AG08395 (cell line): Measurements from ENCODE around the gene TEX51.

Experiments
- DNase-seq: peaks from one replicate; pipeline ENCODE4 v3.0.0; 2012; ENCODE audit warnings: mixed read lengths, low spot score

The TEX51 gene

DNA sequence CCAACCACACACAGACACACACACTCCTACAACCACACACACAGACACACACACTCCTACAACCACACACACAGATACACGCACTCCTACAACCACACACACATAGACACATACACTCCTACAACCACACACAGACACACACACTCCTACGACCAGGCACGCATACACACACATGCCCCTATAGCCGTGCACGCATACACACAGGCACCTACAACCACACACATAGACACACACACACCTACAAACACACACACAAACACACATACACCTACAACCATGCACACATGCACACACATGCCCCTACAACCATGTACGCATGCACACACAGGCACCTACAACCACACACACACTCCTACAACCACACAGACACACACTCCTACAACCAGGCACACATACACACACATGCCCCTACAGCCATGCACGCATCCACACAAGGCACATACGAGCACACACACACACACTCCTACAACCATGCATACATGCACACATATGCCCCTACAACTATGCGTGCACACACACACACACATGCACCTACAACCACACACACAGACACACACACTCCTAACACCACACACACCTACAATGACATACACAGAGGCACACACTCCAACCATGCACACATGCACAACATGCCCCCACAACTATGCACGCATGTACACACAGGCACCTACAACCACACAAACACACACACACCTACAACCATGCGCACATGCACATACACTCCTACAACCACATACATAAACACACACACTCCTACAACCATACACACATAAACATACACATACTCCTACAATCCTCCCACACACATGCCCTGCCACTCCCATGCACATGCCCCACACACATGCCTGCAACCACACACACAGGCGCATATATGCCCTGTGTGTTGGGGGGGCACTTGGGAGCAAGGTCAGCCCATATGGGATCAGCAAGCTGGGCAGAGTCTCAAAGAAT lies 19.1 kb upstream of the TEX51 start:
- no peak for DNase-seq

DNA sequence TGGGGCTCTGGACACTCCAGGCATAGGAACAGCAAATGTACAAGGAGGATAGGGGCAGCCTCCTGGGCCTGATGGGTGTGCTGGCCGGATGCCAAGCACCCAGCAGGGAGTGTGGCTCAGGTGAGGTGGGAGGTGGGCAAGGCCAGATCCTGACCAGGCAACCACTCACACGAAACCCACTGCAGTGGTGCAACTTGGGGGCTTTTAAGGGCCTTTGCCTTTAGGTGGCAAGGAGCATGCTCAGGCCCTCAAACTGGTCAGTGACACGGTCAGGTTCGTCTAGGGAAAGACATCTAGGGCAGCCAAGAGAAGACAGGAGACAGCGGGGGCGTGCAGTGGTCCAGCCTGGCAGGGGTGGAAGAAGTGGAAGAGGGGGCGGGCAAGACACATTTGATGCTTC lies 18.4 kb upstream of the TEX51 start:
- no peak for DNase-seq

DNA sequence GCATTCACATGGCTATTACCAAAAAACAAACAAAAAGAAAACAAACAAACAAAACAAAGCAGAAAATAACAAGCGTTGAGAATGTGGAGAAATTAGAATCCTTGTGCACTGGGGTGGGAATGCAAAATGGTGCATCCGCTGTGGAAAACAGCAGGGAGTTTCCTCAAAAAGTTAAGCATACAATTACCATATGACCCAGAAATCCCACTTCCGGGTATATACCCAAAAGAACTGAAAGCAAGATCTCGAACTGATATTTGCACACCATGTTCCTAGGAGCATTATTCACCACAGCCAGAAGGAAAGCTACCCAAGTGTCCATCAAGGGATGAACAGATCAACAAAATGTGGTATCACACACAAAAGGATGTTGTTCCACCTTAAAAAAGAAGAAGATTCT lies 17.9 kb upstream of the TEX51 start:
- no peak for DNase-seq

DNA sequence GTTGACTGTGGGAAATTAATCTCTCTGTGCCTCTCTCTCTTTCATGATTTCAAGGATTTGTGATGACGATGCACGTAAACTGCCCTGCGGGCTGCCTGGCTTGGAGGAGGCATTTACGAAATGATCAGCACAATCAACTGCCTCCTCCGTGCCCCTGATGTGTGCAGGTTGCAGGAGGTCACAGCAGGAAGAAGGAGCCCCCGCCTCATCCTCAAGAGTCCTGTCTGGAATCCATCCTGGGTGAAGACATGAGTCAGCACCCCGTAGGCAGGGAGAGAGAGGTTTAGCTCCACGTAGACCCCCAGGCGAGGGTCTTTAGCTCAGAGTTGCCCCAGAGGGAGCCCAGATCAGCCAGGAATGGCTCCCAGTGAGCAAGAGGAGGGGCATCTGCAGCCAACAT lies 17.1 kb upstream of the TEX51 start:
- no peak for DNase-seq

DNA sequence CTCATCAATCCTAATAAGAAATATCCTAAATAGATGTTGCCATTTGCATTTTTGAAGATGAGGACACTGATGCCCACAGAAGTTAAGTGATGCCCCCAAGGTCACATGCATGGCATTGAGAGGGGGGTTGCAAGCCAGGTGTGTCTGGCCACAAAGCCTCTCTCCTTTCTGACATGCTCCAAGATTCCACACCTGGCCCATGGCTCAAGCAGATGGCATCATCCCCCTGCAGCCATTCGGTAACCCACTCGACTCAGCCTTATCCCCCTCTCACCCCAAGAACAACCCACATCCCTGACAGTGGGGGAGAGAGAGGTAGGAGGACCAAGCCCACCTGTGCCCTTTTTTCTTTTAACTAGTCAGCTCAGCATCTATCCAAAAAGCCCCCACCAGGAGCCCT lies 16.5 kb upstream of the TEX51 start:
- DNase-seq = no peak

DNA sequence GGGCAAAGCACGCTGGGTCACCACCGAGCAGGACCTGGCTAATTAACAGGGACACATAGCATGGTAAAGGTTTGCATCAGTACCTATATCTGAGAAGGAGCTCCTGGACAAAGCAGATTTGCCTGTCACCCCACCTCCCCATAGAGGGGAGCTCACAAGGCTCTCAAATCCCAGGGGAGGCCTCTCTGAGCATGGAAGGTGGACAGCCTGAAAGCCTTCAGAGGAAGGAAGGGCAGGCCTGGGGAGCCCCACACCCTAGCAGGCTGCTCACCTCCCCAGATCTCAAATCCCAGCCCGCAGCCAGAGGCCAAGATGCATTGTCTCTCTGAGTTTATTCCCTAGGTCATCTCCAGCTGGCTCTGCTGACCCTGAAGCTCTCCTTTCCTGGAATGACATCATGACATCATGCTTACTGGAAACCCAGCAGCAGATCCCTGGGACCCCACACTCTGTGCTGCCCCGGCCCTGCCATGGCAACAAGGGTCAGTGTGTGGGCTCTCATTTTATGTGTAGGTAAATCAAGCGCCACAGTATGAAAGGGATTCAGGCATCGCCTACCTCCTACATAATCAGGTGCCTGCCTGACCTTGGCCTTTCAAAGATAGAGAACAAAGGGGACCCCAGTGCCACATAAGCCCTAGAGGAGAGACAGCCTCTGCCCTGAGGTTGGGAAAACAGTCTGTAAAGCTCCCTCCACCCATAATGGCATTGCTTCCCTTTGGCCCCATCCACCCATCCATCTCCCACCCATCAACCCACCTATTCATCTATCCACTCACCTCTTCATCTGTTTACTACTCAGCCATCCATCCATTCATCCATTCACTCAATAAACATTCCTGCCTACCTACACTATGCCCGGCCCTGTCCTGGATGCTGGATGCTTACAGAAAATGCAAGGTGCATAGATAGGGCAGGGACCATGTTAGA lies 15.7 kb upstream of the TEX51 start:
- DNase-seq = no peak

DNA sequence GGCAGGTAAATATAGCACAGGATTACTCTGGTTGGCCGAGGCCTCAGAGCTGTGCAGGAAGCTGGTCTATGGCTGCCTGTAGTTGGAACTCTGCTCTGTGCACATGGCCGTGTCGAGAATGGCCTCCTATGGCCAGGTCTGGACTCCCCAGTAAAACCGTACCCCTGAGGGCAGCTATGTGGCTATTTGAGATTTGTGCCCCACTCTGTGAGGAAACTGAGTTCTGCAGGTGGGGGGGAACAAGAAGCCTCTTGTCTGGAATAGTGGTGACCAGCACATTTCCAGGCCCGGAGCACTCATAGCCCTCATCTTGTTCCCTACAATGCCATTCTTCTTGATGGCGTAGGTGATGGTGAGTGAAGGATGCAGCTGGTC lies 15.0 kb upstream of the TEX51 start:
- DNase-seq = no peak

DNA sequence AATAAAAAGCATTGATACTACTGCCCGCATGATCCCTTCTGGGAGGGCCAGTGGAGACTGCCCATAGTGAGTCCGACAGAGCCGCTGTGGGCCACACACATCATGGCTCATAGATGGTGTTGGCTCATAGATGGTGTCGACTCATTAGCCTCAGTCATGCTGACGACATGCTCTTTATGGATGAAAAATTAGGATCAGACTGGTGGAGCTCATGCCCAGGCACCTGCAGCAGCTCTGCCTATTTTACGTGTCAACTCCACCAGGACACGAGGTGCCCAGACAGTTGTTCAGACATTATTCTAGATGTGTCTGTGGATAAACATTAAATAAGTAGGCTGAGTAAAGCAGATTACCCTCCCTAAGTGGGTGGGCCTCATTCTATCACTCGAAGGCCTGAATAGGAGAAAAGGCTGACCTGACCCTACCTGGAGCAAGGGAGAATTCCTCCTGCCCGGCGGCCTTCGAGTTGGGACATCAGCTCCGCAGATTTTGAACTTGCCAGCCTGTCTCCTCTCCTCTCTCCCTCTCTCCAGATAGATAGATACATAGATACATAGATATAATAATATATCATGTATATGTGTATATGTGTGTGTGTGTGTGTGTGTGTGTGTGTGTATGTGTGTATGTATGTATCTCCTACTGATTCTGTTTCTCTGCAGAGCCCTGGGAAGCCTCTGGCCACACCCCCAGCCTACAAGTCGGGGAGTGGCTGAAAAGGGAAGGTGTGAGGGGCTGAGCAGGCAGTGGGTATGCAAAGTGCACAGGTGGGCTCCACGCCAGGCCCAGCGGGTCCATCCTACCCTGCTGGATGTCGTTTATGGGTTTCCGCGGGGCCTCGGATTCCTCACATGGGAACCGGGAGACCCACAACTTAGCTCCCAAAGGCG lies 13.6 kb upstream of the TEX51 start:
- no peak for DNase-seq

DNA sequence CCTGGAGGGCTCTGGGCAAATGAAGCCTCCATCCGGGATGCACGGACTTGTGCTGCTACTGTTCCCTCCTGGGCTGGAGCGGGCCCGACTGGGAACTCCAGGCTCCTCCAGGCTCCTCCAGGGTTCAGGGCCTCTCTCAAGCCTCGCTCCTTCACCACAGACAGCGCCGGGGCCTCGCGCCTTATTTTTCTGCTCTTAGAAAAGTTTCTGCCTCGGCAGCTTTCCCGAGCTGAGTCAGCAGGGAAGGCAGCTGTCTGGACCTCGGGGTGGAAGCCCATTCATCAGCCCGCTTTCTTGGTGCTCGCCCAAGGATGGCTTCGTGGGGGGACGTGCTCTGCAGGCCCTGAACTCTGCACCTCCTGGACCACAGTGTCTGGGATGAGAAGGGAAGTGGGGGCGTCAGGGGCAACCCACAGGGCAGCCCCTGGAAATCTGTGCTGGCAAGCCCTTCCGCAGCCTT lies 12.9 kb upstream of the TEX51 start:
- peak; percentile 20 for DNase-seq

DNA sequence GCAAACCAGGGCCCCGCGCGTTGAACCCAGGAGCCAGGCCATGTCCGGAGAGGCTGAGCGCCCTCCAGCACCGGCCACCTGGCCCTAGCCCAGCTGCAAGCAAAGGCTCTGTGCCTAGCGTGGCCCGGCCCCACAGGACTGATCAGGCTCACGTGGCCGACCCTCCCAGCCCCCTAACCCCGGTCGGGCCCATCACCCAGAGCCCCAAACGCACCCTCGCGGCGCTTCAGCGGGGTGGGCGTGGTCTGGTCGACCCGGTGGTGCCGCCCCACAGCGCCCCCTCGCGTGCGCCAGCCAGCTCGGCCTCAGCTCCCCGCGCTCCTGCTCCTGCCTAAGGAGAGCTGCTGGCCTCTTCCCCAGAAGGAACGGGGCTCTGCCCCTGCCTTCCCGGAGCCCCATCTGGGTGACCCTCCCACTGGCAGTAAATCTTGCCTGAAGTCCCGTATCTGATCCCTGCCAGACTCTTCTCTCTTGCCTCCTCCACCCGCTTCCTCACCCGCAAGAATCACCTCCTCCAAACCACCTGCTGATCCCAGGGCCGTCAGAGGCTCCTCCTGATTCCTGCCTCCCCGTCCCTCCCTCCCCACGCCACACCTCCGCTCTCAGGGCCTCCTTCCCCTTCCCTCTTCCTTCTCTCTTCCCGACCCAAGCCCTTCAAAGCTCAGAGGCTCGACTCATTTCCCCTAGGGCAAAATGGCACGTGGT lies 12.3 kb upstream of the TEX51 start:
- DNase-seq = peak; percentile 59

DNA sequence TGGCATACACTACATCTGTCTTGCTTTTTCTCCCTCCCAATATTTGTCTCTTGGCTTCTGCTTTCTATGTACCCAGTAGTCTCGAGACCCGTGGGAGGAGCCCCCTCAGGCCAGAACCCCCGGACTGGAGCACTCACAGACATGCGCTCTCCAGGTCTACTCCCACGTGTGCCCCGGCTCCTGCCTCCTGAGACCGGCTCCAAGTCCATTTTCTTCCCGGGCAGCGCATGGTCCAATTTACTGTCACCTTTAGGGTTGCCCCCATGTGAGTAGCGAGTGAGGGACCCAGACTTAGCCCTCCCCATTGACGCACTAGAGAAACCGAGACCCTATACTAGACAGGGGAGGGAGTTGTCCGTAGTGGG lies 11.8 kb upstream of the TEX51 start:
- no peak for DNase-seq

DNA sequence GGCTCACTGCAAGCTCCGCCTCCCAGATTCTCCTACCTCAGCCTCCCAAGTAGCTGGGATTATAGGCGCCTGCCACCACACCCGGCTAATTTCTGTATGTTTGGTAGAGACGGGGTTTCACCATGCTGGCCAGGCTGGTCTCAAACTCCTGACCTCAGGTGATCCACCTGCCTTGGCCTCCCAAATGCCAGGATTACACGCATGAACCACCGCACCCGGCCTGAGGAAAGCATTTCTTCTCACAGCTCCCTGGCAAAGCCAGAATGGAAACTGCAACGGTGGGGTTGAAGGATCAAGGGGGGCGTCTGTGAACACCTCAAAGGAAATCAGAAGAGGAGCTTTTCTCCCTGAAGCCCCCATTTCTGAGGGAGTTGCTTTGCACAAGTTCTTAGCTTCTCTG lies 11.2 kb upstream of the TEX51 start:
- no peak for DNase-seq

DNA sequence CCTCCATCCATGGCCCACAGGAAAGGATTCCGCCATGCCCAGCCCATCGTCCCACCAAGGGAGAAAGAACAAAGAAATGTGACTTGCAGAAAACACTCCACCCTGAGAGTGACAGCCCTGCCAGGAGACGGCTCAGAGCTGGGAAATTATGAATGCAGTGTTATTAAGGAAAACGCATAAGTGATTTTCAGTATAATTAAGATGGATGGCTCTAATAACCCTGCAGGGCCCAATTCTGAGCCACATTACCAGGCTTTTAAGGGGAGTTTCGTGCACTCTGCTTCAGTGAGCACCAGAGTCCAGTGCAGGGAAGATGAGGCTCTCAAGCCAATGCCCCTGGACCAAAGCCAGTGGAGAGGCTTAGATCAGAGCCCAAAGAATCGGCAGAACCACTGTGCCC lies 10.6 kb upstream of the TEX51 start:
- DNase-seq = no peak

DNA sequence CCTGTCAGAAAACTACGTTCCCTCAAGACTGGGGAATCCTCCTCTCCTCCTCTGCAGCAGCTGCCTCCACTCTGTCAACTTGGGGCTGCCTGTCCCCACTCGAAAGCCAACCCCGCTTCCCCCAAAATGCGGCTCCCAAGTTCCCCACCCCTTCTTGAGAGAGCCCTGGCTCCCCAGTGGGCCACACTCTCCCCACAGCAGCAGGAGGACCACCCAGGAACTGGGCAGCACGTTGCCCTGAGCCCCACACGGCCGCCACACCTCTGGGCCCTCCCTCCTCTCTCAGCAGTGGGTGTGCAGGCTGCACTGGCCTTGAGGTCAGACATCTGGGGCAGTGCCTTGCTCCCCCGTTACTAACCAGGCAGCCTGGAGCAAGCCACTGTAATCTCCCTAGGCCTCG lies 9.6 kb upstream of the TEX51 start:
- no peak for DNase-seq

DNA sequence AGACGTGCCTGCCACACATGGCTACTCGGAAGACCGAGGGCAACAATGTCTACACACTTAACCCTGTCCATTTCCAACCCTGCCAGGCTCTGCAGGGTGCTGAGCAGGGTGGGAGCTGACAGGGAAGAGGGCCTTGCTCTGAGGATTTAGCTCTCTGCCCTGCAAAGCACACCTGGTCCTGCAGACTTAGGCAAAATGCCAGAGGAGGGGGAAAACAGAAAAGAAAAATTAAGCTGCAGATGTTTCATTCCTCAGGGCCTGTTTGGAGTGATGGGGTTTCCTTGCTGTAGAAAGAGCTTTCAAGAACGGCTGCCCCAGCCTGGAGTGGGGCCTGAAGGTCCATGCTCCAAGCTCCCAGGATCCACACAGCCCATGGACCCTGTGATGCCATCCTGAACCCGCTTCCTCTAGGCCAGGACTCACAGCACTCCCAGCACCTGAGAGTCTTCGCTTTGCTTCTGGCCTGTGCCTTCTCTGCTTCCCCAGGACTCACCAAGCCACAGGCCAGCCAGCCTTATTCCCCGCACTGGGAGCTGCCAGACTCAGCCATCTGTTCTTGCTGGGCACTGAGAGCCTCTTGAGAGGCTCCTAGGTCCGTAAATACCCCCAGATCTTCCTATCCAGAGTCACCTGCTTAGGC lies 9.1 kb upstream of the TEX51 start:
- DNase-seq = no peak

DNA sequence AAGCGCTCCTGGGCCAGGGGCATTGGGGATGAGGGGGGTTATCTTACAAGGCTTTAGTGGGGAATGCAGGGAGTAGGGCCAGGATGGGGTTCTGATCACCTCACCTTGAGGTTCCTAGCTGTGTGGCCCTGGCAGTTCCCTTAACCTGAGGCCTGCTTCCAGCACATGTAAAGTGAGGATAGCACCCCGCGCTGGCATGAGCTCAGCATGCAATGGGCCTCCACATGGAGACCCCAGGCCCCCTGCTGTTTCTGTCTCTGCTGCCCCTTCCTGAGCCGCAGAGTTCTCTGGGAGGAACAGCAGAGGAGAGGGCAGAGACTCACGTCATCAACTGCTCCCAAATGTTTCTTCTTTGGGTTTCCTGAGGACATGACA lies 8.6 kb upstream of the TEX51 start:
- no peak for DNase-seq

DNA sequence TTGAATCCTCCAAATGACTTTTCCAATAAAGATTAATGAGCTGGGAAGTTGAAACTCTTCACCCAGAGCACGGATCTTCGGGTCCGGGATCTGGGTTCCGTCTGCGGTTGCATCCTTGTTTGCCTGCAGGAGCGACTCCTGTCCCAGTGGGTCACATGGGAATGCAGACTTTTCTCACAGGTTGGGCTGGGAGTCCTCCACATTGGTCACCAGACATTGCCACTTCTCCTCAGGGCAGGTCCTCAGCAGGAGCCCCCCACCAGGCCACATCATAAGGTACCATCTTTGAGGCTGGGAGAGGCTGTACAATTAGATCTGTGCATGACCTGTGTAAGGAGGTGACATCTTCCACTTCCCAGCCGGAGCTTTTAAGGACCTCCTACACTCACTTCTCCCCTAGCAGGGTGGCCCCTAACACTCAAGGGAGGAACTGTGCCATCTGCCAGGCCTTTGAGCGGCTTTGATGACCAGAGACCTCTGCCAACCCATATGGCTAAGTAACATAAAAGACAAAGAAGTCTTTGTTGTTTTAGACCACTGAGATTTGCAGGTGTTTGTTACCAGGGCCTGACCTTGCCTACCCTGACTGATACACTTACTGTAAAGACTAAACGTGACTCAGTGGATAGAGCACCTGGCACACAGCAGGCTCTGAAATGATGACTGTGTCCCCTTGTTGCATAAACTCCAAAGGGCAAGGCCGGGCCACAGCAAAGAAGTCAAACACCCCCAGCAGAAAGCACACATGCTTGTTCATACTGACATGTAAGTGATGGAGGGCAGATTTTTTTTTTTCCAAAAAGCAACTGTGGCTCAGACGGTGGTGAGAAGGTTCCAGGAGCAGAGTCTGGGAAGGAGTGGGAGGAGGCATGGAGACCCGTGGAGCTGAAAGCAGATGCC lies 7.9 kb upstream of the TEX51 start:
- DNase-seq = no peak

DNA sequence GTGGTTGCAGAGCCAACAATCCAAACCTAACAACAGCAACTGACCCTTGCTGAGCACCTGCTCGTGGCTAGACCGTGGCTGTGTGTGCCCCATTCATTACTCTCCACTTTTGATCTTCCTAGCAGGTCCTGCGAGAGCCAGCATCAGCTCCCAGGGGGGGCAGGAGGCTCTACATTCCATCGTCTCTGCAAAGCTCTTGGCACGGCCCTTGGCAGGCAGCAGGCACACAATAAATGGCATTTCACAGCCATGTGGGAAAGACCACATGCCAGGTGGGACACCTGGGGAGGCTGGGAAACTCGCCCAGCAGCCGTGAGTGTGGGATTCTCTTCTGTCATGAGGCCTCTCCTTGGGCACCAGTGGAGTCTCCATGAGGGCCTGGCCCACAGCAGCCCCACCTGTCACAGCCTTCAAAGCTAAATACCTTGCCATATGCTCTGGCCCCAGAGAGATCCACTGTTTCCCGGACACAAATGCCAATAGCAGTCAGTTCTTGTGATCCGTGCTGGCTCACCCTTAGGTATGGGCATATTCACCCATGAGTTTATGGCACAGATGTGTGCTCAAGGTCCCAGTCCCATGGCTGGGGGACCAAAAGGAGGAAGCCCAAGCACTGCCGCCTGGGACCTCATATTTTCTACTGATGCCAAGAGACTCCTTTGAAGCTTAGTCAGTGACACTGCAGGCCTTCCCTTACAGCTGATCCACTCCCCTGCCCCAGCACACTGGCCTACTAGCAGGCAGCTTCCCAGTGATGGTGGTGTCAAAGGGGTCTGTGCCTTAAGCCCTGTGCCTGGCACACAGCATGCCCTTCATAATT lies 6.8 kb upstream of the TEX51 start:
- no peak for DNase-seq

DNA sequence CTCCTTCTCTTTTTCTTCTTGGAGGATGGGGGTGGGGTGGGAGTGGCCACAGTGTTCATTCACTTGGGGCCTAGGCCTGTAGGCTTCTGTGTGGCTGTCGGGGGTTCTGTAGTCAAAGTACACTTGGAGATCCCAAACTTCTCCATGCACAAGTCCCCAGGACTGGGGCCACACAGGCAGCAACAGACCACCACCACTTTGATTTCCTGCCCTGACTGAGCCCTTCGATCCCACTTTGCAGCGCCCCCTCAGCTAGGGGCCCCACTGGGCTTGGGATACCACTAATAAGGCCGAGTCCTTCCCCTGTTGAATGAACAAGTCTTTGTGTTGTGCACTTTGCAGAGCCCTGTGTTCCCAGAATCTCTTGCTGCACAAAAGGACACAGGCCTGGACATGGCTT lies 5.5 kb upstream of the TEX51 start:
- no peak for DNase-seq
